NCI-H187 (cell line): ENCODE results near the gene STRBP.
"Not testable (repeated sequence)": the region's sequence is repeated elsewhere in the genome, so short reads cannot be mapped to it uniquely, and the experiment has no call there.

Experiments
- DNase-seq, 2 experiments: peaks; one replicate each; lab custom pipeline; 2025; lab: John Stamatoyannopoulos, UW

STRBP gene

DNA sequence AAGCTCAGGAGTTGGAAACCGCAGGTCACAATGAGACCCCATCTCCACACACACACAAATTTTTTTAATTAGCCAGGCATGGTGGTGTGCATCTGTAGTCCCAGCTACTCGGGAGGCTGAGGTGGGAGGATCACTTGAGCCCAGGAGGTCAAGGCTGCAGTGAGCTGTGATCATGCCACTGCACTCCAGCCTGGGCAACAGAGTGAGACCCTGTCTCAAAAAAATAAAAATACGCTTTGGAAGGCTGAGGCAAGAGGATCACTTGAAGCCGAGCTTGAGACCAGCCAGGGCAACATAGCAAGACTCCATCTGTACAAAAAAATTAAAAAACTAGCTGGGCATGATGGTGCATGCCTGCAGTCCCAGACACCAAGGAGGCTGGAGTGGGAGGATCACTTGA lies 19.2 kb downstream of the STRBP start:
- DNase-seq: not testable (repeated sequence)

GRCh38 chr9:123248630-123249029 lies 19.8 kb downstream of the STRBP start:
- DNase-seq: no peak

DNA sequence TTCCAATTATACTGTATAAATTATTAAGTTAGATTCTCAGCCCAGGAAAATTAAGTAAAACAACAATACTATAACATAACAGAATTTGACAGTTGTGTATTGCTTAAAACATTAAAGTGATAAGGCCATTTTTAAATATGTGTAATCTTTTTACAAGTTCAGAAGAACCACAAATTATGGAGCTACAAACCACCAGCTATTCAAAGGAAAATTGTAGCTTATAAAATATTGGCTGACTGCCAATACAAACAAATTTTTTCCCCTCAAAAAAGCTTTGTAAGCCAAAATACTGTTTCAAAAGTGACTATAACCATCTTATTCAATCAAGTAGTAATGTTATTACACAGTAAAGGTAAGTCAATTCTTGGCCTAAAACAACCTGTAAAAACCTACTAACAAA lies 21.9 kb downstream of the STRBP start:
- DNase-seq: no peak

DNA sequence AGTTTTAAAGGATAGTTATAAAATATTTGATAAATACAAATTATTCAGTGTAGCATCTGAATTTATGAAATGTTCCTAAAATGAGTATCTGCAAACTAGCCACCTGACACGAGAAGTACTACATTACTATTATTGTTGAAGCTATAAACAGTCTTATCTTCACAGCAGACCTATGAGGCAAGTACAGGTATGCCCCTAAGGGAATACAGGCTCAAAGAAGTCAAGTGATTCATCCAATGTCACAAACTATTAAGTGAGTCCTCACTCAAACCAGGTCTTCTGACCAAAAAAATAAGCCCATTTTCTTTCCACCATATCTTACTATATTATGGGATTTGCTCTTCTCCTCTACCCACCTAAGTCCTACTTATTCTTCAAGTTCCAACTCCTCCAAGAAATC lies 28.7 kb downstream of the STRBP start:
- DNase-seq: no peak

DNA sequence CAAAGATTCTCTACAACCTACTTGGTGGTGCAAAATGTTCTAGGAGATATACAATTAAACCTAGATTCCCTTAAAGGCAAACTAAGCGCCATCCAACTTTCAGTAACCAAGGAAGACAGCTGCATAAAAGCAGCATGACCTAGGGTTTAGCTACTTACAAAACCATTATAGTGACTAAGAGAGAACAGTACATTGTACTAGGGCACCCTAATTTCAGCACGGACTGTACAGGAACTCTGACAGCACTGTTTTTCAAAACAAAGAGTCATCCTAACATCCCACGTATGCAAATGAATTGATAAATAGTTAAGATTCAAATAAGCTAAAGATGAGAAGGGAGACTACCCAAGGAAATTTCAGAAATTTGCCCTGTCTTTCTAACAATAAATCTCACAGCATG lies 30.0 kb downstream of the STRBP start:
- no peak for DNase-seq

GRCh38 chr9:123237220-123237619 lies 31.2 kb downstream of the STRBP start:
- no peak for DNase-seq

- DNase-seq: no peak
These were observed 32.9 kb downstream of the STRBP start for GRCh38 chr9:123235448-123235847.

GRCh38 chr9:123234853-123235252 lies 33.5 kb downstream of the STRBP start:
- DNase-seq: no peak

GRCh38 chr9:123232332-123232731 lies 36.1 kb downstream of the STRBP start:
- no peak for DNase-seq

DNA sequence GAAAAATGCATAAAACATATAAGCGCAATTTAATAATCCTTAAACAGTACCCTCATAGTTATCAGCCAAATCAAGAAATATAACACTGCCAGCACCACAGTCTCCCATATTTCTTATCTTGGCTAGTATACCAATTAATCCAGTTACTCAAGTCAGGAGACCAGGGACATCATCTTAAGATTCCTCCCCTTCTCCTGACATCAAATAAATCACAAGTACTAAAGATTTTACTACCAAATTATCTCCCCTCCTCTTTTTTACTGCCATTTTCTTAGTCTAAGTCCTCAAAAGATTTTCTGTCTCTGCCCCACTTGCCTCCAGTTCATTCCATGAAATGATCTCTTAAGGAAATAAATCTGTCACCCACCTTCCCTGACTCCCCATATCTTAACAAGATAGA lies 37.0 kb downstream of the STRBP start:
- DNase-seq: no peak

DNA sequence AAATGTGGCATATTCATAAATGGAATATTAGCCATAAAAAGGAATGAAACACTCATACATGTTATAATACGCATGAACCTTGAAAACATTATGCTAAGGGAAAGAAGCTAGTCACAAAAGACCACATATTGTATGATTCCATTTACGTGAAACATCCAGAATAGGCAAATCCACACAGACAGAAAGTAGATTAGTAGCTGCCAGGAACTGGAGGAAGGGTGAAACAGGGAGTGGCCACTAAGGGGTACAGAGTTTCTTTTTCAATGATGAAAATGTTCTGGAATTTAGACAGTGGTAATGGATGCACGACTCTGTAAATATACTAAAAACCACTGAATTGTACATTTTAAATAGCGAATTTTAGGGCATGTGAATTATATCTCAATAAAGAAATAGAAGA lies 39.4 kb downstream of the STRBP start:
- DNase-seq: no peak

DNA sequence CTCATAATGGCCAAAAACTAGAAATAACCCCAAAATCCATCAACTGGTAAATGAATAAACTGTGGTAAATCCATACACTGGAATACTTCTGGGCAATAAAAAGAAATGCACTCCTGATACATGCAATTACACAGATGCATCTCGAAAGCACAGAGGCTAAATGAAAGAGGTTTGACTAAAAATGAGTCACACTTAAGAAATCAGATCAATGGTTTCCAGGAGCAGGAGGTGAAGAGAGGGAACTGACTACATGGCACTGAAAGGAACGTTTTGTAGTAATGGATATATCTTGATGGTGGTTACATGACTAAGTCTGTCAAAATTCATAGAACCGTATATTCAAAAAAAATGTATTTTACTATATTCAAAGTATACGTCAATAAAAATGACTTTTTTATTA lies 42.4 kb downstream of the STRBP start:
- DNase-seq: no peak

GRCh38 chr9:123225374-123225813 lies 43.0 kb downstream of the STRBP start:
- DNase-seq: no peak

- no peak for DNase-seq
These were observed 48.3 kb downstream of the STRBP start for GRCh38 chr9:123220127-123220526.

DNA sequence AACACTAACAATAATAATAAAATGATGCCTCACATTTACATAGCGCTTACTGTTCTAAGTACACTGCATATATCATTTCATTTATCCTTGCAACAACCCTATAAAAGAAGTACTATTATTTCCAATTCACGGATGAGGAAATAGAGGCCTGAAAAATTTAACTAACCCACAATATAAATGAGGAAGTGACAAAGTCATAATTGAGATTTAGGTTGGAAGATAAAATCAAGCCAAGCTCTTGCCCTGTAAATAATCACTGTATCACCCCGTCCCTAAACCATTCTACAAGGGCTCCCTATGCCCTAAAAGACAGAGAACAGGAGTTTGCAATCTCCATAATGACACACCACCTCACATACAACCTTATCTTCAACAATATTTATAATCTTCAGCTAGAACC lies 49.6 kb downstream of the STRBP start:
- DNase-seq: no peak

- no peak for DNase-seq
These were observed 51.2 kb downstream of the STRBP start for GRCh38 chr9:123217128-123217654.

- DNase-seq: no peak
These were observed 52.1 kb downstream of the STRBP start for GRCh38 chr9:123216251-123216797.

DNA sequence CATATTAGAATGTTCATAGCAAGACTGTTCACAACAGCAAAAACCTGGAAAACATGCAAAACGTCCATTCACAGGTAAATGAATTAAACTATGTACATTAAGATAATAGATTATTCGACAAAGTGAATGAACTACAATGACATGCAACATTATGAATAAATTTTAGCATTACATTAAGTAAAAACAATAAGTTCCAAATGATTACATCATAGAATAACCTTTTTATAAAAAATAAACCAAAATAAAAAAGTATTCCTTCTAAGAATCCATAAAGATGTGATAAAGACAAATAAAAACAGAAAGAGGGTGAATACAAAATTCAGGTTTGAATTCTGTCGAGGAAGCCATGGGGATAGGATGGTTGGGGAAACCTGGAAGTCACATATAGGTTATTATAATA lies 57.3 kb downstream of the STRBP start:
- DNase-seq: no peak

GRCh38 chr9:123208626-123209174 lies 59.7 kb downstream of the STRBP start:
- DNase-seq: no peak

GRCh38 chr9:123206065-123206464 lies 62.3 kb downstream of the STRBP start:
- DNase-seq: no peak

DNA sequence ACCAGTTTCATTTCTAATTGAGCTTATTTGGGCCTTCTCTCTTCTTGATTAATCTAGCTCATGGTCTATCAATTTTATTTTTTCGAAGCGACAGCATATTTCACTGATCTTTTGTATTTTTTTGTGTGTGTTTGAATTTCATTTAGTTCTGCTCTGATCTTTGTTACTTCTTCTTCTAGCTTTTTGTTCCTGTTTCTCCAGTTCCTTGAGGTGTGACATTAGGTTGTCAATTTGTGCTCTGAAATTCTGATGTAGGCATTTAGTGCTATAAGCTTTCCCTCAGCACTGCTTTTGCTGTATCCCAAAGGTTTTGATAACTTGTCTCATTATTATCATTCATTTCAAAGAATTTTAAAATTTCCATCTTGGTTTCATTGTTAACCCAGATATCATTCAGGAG lies 67.3 kb downstream of the STRBP start:
- DNase-seq: no peak

DNA sequence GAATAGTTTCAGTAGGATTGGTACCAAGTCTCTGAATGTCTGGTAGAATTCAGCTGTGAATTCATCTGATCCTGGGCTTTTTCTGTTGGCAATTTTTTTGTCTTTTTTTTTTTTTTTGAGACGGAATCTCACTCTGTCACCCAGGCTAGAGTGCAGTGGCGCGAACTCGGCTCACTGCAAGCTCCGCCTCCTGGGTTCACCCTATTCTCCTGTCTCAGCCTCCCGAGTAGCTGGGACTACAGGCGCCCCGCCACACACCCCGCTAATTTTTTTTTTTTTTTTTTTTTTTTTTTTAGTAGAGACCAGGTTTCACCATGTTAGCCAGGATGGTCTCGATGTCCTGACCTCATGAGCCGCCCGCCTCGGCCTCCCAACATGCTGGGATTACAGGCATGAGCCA lies 67.9 kb downstream of the STRBP start:
- DNase-seq: not testable (repeated sequence)

GRCh38 chr9:123196124-123196523 lies 72.3 kb downstream of the STRBP start:
- no peak for DNase-seq

- DNase-seq: no peak
These were observed 74.4 kb downstream of the STRBP start for GRCh38 chr9:123194023-123194422.
